HG03103 (cell line): Measurements from ENCODE around the gene TMEM181.
"Not testable (repeated sequence)": the region's sequence is repeated elsewhere in the genome, so short reads cannot be mapped to it uniquely, and the experiment has no call there.

Experiments used
- ATAC-seq: cut with Tn5 transposase; IDR thresholded peaks from one replicate; pipeline ENCODE4 v1.9.1; 2021; ENCODE audit warnings: low read depth; ENCODE audit not compliant: unreplicated experiment

Gene TMEM181

GRCh38 chr6:158536084-158536890, 23.6 kb upstream of the TMEM181 start:
- ATAC-seq, result no peak

- no peak for ATAC-seq
Measured at GRCh38 chr6:158536891-158537798, 22.7 kb upstream of the TMEM181 start.

- no peak for ATAC-seq
Measured at GRCh38 chr6:158538741-158539140, 21.1 kb upstream of the TMEM181 start.

- no peak for ATAC-seq
Measured at GRCh38 chr6:158539413-158539812, 20.5 kb upstream of the TMEM181 start.

GRCh38 chr6:158539881-158540280, 20.0 kb upstream of the TMEM181 start:
- no peak for ATAC-seq

GRCh38 chr6:158543606-158544185, 16.2 kb upstream of the TMEM181 start:
- no peak for ATAC-seq

- no peak for ATAC-seq
Measured at GRCh38 chr6:158544428-158544827, 15.5 kb upstream of the TMEM181 start.

GRCh38 chr6:158545043-158545966, 14.6 kb upstream of the TMEM181 start:
- ATAC-seq, result no peak

GRCh38 chr6:158548418-158549161, 11.3 kb upstream of the TMEM181 start:
- no peak for ATAC-seq

GRCh38 chr6:158552055-158552795, 7.7 kb upstream of the TMEM181 start:
- ATAC-seq, result no peak

GRCh38 chr6:158552796-158553138, 7.1 kb upstream of the TMEM181 start:
- no peak for ATAC-seq

- no peak for ATAC-seq
Measured at GRCh38 chr6:158554611-158555361, 5.1 kb upstream of the TMEM181 start.

GRCh38 chr6:158556113-158556512, 3.8 kb upstream of the TMEM181 start:
- no peak for ATAC-seq

- not testable (repeated sequence) for ATAC-seq
Measured at GRCh38 chr6:158557110-158557509, 2.8 kb upstream of the TMEM181 start.

- no peak for ATAC-seq
Measured at GRCh38 chr6:158557927-158558326, 2.0 kb upstream of the TMEM181 start.

- no peak for ATAC-seq
Measured at GRCh38 chr6:158558415-158559306, 1.2 kb upstream of the TMEM181 start.

- ATAC-seq, result no peak
Measured at GRCh38 chr6:158559338-158559894, 475 bp upstream of the TMEM181 start.
